Thyroid gland (tissue), 4 donors: ENCODE results near the gene PLA2G2E.

Source experiments
- CTCF ChIP-seq, 6 experiments: fragments of 200-600 bp in 3 of 6; fragments of 450-650 bp in 3 of 6; sonication (generic) in 3 of 6; IDR thresholded peaks; one replicate each; pipeline ENCODE4 v1.5.1; 2016 to 2019; ENCODE audit warnings: antibody characterized with exemption in 6 of 6, mild to moderate bottlenecking in 2 of 6, inconsistent platforms in 1 of 6, moderate library complexity in 1 of 6
- POLR2A ChIP-seq, 2 donors: fragments of 450-650 bp; IDR thresholded peaks; one replicate each; pipeline ENCODE4 v1.6.1; 2017; ENCODE audit warnings: antibody characterized with exemption in 2 of 2, mild to moderate bottlenecking in 2 of 2, moderate library complexity in 1 of 2

- TF ChIP-seq POLR2A (IDR thresholded peaks at IDR 0.05) (no peak), CTCF (IDR thresholded peaks at IDR 0.05) (no peak)
These were observed 37.2 kb upstream of the PLA2G2E start for GRCh38 chr1:19960591-19960990.
